ENCODE results near the gene CPT1C.

DNA sequence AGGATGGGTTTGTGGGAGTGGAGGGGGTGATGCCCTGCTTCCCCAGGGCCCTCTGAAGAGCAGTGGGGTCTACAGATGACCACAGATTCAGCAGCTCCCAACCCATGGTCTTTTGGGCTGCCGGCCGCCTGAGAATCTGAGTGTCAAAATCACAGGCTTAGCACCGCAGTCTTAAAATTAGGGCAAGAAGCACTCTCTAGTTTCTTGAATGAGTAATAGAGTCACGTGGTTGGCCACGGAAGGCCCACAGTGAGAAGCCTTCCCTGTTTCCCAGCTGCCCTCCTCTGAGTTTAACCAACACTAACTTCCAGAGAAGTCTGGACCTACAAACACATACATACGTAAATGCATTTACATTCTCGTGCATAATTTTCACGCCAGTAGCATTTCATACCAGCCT, 8.6 kb upstream of the CPT1C start:
- TF ChIP-seq, protein P1, sequence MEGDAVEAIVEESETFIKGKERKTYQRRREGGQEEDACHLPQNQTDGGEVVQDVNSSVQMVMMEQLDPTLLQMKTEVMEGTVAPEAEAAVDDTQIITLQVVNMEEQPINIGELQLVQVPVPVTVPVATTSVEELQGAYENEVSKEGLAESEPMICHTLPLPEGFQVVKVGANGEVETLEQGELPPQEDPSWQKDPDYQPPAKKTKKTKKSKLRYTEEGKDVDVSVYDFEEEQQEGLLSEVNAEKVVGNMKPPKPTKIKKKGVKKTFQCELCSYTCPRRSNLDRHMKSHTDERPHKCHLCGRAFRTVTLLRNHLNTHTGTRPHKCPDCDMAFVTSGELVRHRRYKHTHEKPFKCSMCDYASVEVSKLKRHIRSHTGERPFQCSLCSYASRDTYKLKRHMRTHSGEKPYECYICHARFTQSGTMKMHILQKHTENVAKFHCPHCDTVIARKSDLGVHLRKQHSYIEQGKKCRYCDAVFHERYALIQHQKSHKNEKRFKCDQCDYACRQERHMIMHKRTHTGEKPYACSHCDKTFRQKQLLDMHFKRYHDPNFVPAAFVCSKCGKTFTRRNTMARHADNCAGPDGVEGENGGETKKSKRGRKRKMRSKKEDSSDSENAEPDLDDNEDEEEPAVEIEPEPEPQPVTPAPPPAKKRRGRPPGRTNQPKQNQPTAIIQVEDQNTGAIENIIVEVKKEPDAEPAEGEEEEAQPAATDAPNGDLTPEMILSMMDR (IDR thresholded peaks at IDR 0.05; ENCODE audit: poor library complexity): no peak
- no peak for TF ChIP-seq EZH2 (IDR thresholded peaks at IDR 0.05; ENCODE audit: borderline replicate concordance)

Data from hepatocyte (in vitro differentiated cells).